Right atrium auricular region (tissue), 2 donors: ENCODE measurements around the gene NUP133. TPM values are rescaled to one million over a fixed set of nuclear protein-coding genes. Genes with fewer than 3 reads are reported as not detected.
A peak's percentile ranks its signal among the peaks of the same experiment; 100 is the strongest.

Source experiments
- DNase-seq: peaks from one replicate; pipeline ENCODE4 v3.0.0-alpha.2; 2019; ENCODE audit warnings: low spot score
- H3K27ac ChIP-seq, 2 donors: fragments of 200-600 bp; sonication (generic); 1 replicate in 1 of 2; 2 replicates in 1 of 2; pipeline ENCODE4 v1.5.1; 2016 to 2019
- H3K27me3 ChIP-seq, 2 donors: fragments of 200-600 bp; sonication (generic); one replicate each; pipeline versions ENCODE4 v1.5.1 to v1.6.0; 2017 to 2019
- H3K36me3 ChIP-seq: fragments of 200-600 bp; sonication (generic); one replicate; pipeline ENCODE4 v1.5.1; 2016
- H3K4me1 ChIP-seq, 2 donors: fragments of 200-600 bp; sonication (generic); one replicate each; pipeline versions ENCODE4 v1.5.1 to v1.6.0; 2017 to 2019
- H3K4me3 ChIP-seq, 2 donors: fragments of 200-600 bp; sonication (generic); 1 replicate in 1 of 2; 2 replicates in 1 of 2; pipeline ENCODE4 v1.5.1; 2017 to 2019; ENCODE audit warnings: mild to moderate bottlenecking in 1 of 2, moderate library complexity in 1 of 2
- H3K9me3 ChIP-seq, 2 donors: fragments of 200-600 bp; sonication (generic); one replicate each; pipeline ENCODE4 v1.5.1; 2019
- total RNA-seq, 2 donors: library from RNA; depleted of rRNA; stranded (reverse); fragments of >200 nt; gene quantifications; one replicate each; pipeline ENCODE4 v1.1.0, GENCODE V29; 2016
- TF ChIP-seq, protein P1 (sequence below), 2 donors: fragments of 200-600 bp; sonication (generic); IDR thresholded peaks; one replicate each; pipeline ENCODE4 v1.5.1; 2019; ENCODE audit warnings: antibody characterized with exemption in 2 of 2

The NUP133 gene
- total RNA-seq, 2 donors from 2014 or later = 19.7 to 21.0 TPM

DNA sequence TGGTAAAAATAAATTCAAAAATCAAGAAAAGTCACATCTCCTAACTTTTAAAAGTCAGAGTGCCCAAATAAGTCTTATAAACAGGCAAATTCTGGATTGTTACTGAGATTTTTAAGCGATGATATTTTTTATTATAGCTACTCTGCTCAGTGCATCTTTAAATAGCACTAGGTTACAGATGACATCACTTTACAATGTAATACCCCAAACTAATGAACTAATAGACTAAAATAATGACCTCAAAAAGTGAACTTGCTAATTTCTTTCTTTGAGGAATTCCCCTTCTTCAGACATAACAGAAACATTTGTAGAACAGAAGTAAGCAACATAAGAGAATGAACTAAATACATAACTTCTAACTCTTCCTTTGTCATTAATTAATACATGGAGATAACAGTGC, 41.3 kb downstream of the NUP133 start:
- H3K27ac ChIP-seq = no peak overlapping the region
- peaks cover 46% of the 10 kb centered on the region for H3K36me3 ChIP-seq
- DNase-seq = no peak
- no peaks in the 10 kb centered on the region for H3K9me3 ChIP-seq
- H3K27me3 ChIP-seq = no peaks in the 10 kb centered on the region
- H3K4me1 ChIP-seq = no peaks in the 10 kb centered on the region
- TF ChIP-seq, protein P1, sequence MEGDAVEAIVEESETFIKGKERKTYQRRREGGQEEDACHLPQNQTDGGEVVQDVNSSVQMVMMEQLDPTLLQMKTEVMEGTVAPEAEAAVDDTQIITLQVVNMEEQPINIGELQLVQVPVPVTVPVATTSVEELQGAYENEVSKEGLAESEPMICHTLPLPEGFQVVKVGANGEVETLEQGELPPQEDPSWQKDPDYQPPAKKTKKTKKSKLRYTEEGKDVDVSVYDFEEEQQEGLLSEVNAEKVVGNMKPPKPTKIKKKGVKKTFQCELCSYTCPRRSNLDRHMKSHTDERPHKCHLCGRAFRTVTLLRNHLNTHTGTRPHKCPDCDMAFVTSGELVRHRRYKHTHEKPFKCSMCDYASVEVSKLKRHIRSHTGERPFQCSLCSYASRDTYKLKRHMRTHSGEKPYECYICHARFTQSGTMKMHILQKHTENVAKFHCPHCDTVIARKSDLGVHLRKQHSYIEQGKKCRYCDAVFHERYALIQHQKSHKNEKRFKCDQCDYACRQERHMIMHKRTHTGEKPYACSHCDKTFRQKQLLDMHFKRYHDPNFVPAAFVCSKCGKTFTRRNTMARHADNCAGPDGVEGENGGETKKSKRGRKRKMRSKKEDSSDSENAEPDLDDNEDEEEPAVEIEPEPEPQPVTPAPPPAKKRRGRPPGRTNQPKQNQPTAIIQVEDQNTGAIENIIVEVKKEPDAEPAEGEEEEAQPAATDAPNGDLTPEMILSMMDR (IDR thresholded peaks at IDR 0.05) = no peak
- no peak overlapping the region for H3K4me3 ChIP-seq

DNA sequence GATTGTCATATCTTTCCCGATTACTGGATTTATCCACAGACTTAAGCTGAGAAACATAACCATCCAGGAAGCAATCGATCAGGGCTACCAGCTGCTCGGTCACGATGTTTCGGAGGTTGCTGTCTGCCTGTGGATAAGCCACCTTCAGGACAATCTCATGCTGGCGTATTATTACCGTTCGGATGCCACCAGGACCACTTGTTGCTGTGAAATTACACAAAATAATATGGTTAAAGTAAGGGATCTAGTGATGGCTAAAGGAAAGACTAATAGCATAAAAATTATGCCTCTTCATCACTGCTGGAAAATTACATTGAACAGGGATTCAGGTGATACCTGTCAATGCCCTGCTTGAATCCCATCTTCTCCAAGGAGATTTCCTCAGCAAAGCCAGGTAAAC, 43.5 kb downstream of the NUP133 start:
- Histone ChIP-seq H3K36me3 (peaks cover 51% of the 10 kb centered on the region), H3K4me1 (peaks cover 0 to 10% of the 10 kb centered on the region in 2 donors), H3K27me3 (no peaks in the 10 kb centered on the region), H3K9me3 (no peaks in the 10 kb centered on the region), H3K4me3 (no peak overlapping the region), H3K27ac (no peak overlapping the region)
- DNase-seq = no peak
- TF ChIP-seq, protein P1 (IDR thresholded peaks at IDR 0.05) = no peak

DNA sequence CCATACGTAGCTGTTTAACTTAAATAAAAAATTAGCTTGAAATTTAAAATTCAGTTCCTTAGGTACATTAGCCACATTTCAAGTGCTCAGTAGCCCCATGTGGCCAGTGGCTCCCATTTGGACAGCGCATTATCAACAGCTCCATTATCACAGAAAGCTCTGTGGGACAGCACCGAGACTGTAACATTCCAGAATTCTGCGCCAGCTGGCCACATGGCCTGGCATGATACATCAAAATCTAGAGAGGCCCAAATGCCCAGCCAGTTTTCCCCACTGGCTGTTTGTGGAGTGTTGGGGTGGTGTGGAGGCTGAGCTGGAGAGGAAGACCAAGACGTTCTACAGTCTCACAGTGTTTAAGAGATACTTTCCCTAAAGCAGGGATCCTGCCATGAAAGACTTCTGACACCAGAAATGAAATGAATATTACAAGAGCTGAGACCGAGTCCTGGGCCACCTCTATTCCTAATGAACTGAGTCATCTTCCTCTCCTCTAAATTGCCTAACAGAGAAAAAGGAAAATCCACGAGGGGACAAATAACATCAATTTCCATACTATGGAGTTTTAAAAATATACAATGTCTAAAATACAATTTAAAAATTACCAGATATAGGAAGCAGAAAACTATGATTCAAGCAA, 47.0 kb downstream of the NUP133 start:
- Histone ChIP-seq H3K4me3 (no peak overlapping the region), H3K27me3 (no peaks in the 10 kb centered on the region), H3K4me1 (peaks cover 0 to 10% of the 10 kb centered on the region in 2 donors), H3K9me3 (no peaks in the 10 kb centered on the region), H3K27ac (peak overlapping the region; percentile 44 to 69), H3K36me3 (peaks cover 74% of the 10 kb centered on the region)
- no peak for DNase-seq
- TF ChIP-seq, protein P1 (IDR thresholded peaks at IDR 0.05) = no peak

DNA sequence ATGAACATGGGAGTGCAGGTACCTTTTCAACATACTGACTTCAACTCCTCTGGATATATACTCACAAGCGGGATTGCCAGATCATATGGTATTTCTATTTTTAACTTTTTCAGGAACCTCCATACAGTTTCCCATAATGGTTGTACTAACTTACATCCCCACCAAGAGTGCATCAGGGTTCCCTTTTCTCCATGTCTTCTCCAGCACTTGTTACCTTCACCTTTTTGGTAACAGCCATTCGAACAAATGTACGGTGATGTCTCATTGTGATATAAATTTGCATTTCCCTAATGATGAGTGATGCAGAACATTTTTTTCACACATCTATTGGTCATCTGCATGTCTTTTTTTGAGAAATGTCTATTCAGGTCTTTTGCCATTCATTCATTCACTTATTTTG, 48.3 kb downstream of the NUP133 start:
- Histone ChIP-seq H3K36me3 (peaks cover 73% of the 10 kb centered on the region), H3K27ac (no peak overlapping the region), H3K9me3 (no peaks in the 10 kb centered on the region), H3K4me1 (peaks cover 0 to 10% of the 10 kb centered on the region in 2 donors), H3K4me3 (no peak overlapping the region), H3K27me3 (no peaks in the 10 kb centered on the region)
- TF ChIP-seq, protein P1 (IDR thresholded peaks at IDR 0.05) = no peak
- DNase-seq = no peak

DNA sequence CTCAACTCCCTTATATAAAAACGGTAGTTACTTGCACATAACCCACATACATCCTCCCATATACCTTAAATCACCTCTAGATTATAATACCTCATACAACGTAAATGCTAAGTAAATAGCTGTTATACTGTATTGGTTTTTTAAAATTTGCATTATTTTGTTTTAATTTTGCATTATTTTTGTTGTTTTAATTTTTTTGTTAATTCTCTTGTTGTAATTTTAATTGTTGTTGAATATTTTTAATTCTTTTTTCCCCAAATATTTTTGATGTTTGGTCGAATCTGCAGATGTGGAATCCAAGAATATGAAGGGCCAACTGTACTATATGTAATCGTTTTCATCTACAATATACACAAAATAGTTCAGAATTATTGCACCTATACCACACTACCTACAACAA, 50.7 kb downstream of the NUP133 start:
- TF ChIP-seq, protein P1 (IDR thresholded peaks at IDR 0.05) = no peak
- no peaks in the 10 kb centered on the region for H3K27me3 ChIP-seq

DNA sequence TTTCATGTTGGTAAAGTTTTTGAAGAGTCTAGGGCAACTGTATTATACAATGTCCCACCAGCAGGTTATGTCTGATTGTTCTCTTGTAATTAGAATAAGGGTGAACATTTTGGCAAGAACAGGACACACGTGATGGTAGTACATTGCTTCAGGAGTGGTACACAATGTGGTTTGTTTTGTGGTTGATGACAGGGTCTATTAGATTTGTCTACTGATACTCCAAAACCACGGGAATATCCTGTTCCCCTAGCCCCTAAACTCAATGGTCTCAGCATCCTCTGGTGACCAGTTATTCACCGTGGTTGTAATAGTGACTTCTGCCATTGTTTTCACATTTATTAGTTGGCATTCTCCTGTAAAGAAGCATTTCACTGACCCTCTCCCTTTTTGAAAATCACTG, 52.1 kb downstream of the NUP133 start:
- DNase-seq = no peak
- Histone ChIP-seq H3K36me3 (peaks cover 54% of the 10 kb centered on the region), H3K27me3 (no peaks in the 10 kb centered on the region), H3K4me1 (peaks cover 0 to 4% of the 10 kb centered on the region in 2 donors), H3K27ac (no peak overlapping the region), H3K4me3 (no peak overlapping the region), H3K9me3 (no peaks in the 10 kb centered on the region)
- TF ChIP-seq, protein P1 (IDR thresholded peaks at IDR 0.05) = no peak

More for the DNA sequence above, 50.7 kb downstream of the NUP133 start:
- Histone ChIP-seq H3K4me1 (peaks cover 0 to 10% of the 10 kb centered on the region in 2 donors), H3K9me3 (no peaks in the 10 kb centered on the region), H3K27ac (no peak overlapping the region), H3K4me3 (no peak overlapping the region), H3K36me3 (peaks cover 51% of the 10 kb centered on the region)
- no peak for DNase-seq
